Hepatocyte (in vitro differentiated cells): ENCODE data around the gene ZNF503.

Experiments
- CTCF ChIP-seq: fragments of 200-600 bp; sonication (generic); IDR thresholded peaks from 2 replicates; pipeline ENCODE4 v1.5.1; 2016; ENCODE audit warnings: antibody characterized with exemption, mild to moderate bottlenecking; ENCODE audit not compliant: poor library complexity
- EZH2phosphoT487 ChIP-seq: fragments of 200-600 bp; sonication (generic); IDR thresholded peaks from one replicate; pipeline ENCODE4 v1.6.1; 2018; ENCODE audit warnings: antibody characterized with exemption, mild to moderate bottlenecking, low read depth, moderate library complexity; ENCODE audit not compliant: unreplicated experiment, severe bottlenecking

GRCh38 chr10:75403144-75403938 is 1.8 kb upstream of the ZNF503 start:
- TF ChIP-seq CTCF (no peak), EZH2phosphoT487 (no peak)
